HepG2 (cell line): ENCODE data around the gene MASP2. TPM values are rescaled to one million over a fixed set of nuclear protein-coding genes. Genes with fewer than 3 reads are reported as not detected.

ENCODE experiments used
- CC2D1A ChIP-seq: sonication (generic); formaldehyde crosslinking; IDR thresholded peaks from 2 replicates; pipeline ENCODE4 v1.8.1; 2023; ENCODE audit warnings: mild to moderate bottlenecking, missing genetic modification reagents
- ERF ChIP-seq: IDR thresholded peaks from 2 replicates; pipeline ENCODE4 v1.6.1; 2018; ENCODE audit warnings: missing biosample characterization, missing genetic modification reagents
- FOSL2 ChIP-seq: sonication (generic); formaldehyde crosslinking; IDR thresholded peaks from 2 replicates; pipeline ENCODE4 v1.4.0; 2020; ENCODE audit warnings: missing genetic modification reagents
- GATAD2A ChIP-seq: IDR thresholded peaks from 2 replicates; pipeline ENCODE4 v1.6.1; 2016
- GPN1 ChIP-seq: sonication (generic); formaldehyde crosslinking; IDR thresholded peaks from 2 replicates; pipeline ENCODE4 v1.5.1; 2020; ENCODE audit warnings: missing genetic modification reagents, borderline replicate concordance
- SAP130 ChIP-seq: IDR thresholded peaks from 2 replicates; pipeline ENCODE4 v1.6.1; 2016; ENCODE audit warnings: low read depth
- SMAD3 ChIP-seq: sonication (generic); formaldehyde crosslinking; IDR thresholded peaks from 2 replicates; pipeline ENCODE4 v1.4.0; 2020; ENCODE audit warnings: missing genetic modification reagents
- SMAD9 ChIP-seq: sonication (generic); formaldehyde crosslinking; IDR thresholded peaks from 2 replicates; pipeline ENCODE4 v1.5.1; 2020; ENCODE audit warnings: mild to moderate bottlenecking, missing genetic modification reagents
- XRCC5 ChIP-seq: fragments of 200-400 bp; formaldehyde crosslinking; optimal IDR thresholded peaks from 2 replicates; pipeline ENCODE3; 2017; ENCODE audit warnings: mild to moderate bottlenecking, low read length
- ZFY ChIP-seq: sonication (generic); formaldehyde crosslinking; IDR thresholded peaks from 2 replicates; pipeline ENCODE4 v1.4.0; 2020; ENCODE audit warnings: missing genetic modification reagents
- ZNF552 ChIP-seq: sonication (generic); formaldehyde crosslinking; IDR thresholded peaks from 2 replicates; pipeline ENCODE4 v1.9.0; 2022; ENCODE audit warnings: missing genetic modification reagents, mild to moderate bottlenecking, borderline replicate concordance
- ZSCAN25 ChIP-seq: sonication (generic); formaldehyde crosslinking; IDR thresholded peaks from 2 replicates; pipeline ENCODE4 v1.8.0; 2022; ENCODE audit warnings: mild to moderate bottlenecking, missing genetic modification reagents
- polyA plus RNA-seq, 8 experiments: library from polyadenylated mRNA; depleted of rRNA in 3 of 8; stranded (reverse) in 7 of 8; unstranded in 1 of 8; fragments of >200 nt; fragmentation: Illumina TruSeq in 4 of 8; extraction: Trizol in 4 of 8; gene quantifications; 2 replicates each; pipeline versions ENCODE4 v1.2.1 to v1.2.3, GENCODE V29; 2011 to 2016; ENCODE audit warnings: low read depth in 4 of 8, missing spikeins in 1 of 8, mixed read lengths in 1 of 8; ENCODE audit not compliant: insufficient read depth in 1 of 8
- total RNA-seq, 5 experiments: library from RNA; depleted of rRNA; stranded (reverse); fragments of >200 nt; fragmentation: Illumina TruSeq; extraction: Trizol; gene quantifications; 2 replicates each; pipeline ENCODE4 v1.2.3, GENCODE V29; 2016; ENCODE audit warnings: low read depth in 1 of 5
- TF ChIP-seq, protein P1 (sequence below): sonication (generic); formaldehyde crosslinking; IDR thresholded peaks from 2 replicates; pipeline ENCODE4 v1.4.0; 2020; ENCODE audit warnings: missing genetic modification reagents, mild to moderate bottlenecking, borderline replicate concordance
- TF ChIP-seq, protein P2 (sequence below): sonication (generic); formaldehyde crosslinking; conservative IDR thresholded peaks from 2 replicates; pipeline ENCODE4 v1.8.0; 2022; ENCODE audit warnings: mild to moderate bottlenecking, moderate library complexity, missing genetic modification reagents
- TF ChIP-seq, protein P3 (sequence below): sonication (generic); formaldehyde crosslinking; IDR thresholded peaks from 2 replicates; pipeline ENCODE4 v1.5.0; 2020; ENCODE audit warnings: mild to moderate bottlenecking, missing genetic modification reagents, moderate library complexity
- TF ChIP-seq, protein P4 (sequence below): sonication (generic); formaldehyde crosslinking; IDR thresholded peaks from 2 replicates; pipeline ENCODE4 v1.4.0; 2020; ENCODE audit warnings: missing genetic modification reagents, borderline replicate concordance
- TF ChIP-seq, protein P5 (sequence below): sonication (generic); formaldehyde crosslinking; IDR thresholded peaks from 2 replicates; pipeline ENCODE4 v1.4.0; 2020; ENCODE audit warnings: missing genetic modification reagents, borderline replicate concordance
- TF ChIP-seq, protein P6 (sequence below): sonication (generic); formaldehyde crosslinking; IDR thresholded peaks from 2 replicates; pipeline ENCODE4 v1.4.0; 2020; ENCODE audit warnings: missing genetic modification reagents

MASP2 gene
- total and polyA plus RNA-seq, 2 of the 13 experiments (the other 11 are each of a cell fraction or from before 2014, with no cell fraction given): 7.1 to 11.8 TPM

DNA sequence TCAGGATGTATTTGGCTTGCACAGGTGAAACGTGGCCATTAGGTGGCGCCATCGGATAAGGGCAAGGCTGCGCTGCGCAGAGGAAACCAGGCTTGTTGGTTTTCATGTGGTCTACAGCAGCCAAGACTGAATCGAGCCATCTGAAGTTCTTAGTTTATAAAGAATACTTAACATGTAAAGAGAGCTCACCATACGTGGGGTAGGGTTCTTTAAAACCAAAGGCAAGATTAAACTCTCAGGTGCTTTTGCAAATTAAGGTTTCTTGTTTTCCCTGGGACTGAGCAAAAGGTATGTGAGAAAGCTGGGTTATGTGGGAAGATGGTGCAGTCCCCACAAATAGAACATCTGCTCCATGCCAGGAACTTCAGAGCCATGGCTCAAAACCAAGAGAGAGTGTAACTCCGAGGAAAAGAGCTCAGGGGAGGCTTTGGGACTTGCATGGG, 9.3 kb downstream of the MASP2 start (continued):
- TF ChIP-seq, protein P1, sequence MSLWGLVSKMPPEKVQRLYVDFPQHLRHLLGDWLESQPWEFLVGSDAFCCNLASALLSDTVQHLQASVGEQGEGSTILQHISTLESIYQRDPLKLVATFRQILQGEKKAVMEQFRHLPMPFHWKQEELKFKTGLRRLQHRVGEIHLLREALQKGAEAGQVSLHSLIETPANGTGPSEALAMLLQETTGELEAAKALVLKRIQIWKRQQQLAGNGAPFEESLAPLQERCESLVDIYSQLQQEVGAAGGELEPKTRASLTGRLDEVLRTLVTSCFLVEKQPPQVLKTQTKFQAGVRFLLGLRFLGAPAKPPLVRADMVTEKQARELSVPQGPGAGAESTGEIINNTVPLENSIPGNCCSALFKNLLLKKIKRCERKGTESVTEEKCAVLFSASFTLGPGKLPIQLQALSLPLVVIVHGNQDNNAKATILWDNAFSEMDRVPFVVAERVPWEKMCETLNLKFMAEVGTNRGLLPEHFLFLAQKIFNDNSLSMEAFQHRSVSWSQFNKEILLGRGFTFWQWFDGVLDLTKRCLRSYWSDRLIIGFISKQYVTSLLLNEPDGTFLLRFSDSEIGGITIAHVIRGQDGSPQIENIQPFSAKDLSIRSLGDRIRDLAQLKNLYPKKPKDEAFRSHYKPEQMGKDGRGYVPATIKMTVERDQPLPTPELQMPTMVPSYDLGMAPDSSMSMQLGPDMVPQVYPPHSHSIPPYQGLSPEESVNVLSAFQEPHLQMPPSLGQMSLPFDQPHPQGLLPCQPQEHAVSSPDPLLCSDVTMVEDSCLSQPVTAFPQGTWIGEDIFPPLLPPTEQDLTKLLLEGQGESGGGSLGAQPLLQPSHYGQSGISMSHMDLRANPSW (CRISPR knock-in tag): no peak
- TF ChIP-seq ZSCAN25 (CRISPR knock-in tag) (no peak), CC2D1A (CRISPR knock-in tag) (no peak), SAP130 (peak; percentile 47; the same call in 1 of the 2 replicates), ZFY (CRISPR knock-in tag) (peak; percentile 6; the same call in 1 of the 2 replicates), XRCC5 (peak; percentile 79), GATAD2A (CRISPR knock-in tag) (peak; percentile 44; the same call in 1 of the 2 replicates), SMAD3 (peak; percentile 66; the same call in 1 of the 2 replicates), FOSL2 (CRISPR knock-in tag) (peak; percentile 24; the same call in 1 of the 2 replicates), GPN1 (CRISPR knock-in tag) (no peak), SMAD9 (CRISPR knock-in tag) (no peak), ERF (CRISPR knock-in tag) (0 out of 2 replicates have a peak, but pooled peaks have one; percentile 26), ZNF552 (CRISPR knock-in tag) (no peak)
- TF ChIP-seq, protein P2, sequence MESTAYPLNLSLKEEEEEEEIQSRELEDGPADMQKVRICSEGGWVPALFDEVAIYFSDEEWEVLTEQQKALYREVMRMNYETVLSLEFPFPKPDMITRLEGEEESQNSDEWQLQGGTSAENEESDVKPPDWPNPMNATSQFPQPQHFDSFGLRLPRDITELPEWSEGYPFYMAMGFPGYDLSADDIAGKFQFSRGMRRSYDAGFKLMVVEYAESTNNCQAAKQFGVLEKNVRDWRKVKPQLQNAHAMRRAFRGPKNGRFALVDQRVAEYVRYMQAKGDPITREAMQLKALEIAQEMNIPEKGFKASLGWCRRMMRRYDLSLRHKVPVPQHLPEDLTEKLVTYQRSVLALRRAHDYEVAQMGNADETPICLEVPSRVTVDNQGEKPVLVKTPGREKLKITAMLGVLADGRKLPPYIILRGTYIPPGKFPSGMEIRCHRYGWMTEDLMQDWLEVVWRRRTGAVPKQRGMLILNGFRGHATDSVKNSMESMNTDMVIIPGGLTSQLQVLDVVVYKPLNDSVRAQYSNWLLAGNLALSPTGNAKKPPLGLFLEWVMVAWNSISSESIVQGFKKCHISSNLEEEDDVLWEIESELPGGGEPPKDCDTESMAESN: no peak
- TF ChIP-seq, protein P3, sequence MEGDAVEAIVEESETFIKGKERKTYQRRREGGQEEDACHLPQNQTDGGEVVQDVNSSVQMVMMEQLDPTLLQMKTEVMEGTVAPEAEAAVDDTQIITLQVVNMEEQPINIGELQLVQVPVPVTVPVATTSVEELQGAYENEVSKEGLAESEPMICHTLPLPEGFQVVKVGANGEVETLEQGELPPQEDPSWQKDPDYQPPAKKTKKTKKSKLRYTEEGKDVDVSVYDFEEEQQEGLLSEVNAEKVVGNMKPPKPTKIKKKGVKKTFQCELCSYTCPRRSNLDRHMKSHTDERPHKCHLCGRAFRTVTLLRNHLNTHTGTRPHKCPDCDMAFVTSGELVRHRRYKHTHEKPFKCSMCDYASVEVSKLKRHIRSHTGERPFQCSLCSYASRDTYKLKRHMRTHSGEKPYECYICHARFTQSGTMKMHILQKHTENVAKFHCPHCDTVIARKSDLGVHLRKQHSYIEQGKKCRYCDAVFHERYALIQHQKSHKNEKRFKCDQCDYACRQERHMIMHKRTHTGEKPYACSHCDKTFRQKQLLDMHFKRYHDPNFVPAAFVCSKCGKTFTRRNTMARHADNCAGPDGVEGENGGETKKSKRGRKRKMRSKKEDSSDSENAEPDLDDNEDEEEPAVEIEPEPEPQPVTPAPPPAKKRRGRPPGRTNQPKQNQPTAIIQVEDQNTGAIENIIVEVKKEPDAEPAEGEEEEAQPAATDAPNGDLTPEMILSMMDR: peak; percentile 96
- TF ChIP-seq, protein P4, sequence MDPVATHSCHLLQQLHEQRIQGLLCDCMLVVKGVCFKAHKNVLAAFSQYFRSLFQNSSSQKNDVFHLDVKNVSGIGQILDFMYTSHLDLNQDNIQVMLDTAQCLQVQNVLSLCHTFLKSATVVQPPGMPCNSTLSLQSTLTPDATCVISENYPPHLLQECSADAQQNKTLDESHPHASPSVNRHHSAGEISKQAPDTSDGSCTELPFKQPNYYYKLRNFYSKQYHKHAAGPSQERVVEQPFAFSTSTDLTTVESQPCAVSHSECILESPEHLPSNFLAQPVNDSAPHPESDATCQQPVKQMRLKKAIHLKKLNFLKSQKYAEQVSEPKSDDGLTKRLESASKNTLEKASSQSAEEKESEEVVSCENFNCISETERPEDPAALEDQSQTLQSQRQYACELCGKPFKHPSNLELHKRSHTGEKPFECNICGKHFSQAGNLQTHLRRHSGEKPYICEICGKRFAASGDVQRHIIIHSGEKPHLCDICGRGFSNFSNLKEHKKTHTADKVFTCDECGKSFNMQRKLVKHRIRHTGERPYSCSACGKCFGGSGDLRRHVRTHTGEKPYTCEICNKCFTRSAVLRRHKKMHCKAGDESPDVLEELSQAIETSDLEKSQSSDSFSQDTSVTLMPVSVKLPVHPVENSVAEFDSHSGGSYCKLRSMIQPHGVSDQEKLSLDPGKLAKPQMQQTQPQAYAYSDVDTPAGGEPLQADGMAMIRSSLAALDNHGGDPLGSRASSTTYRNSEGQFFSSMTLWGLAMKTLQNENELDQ (CRISPR knock-in tag): peak; percentile 56; the same call in 1 of the 2 replicates
- TF ChIP-seq, protein P5, sequence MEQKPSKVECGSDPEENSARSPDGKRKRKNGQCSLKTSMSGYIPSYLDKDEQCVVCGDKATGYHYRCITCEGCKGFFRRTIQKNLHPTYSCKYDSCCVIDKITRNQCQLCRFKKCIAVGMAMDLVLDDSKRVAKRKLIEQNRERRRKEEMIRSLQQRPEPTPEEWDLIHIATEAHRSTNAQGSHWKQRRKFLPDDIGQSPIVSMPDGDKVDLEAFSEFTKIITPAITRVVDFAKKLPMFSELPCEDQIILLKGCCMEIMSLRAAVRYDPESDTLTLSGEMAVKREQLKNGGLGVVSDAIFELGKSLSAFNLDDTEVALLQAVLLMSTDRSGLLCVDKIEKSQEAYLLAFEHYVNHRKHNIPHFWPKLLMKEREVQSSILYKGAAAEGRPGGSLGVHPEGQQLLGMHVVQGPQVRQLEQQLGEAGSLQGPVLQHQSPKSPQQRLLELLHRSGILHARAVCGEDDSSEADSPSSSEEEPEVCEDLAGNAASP (CRISPR knock-in tag): 0 out of 2 replicates have a peak, but pooled peaks have one; percentile 27
- TF ChIP-seq, protein P6, sequence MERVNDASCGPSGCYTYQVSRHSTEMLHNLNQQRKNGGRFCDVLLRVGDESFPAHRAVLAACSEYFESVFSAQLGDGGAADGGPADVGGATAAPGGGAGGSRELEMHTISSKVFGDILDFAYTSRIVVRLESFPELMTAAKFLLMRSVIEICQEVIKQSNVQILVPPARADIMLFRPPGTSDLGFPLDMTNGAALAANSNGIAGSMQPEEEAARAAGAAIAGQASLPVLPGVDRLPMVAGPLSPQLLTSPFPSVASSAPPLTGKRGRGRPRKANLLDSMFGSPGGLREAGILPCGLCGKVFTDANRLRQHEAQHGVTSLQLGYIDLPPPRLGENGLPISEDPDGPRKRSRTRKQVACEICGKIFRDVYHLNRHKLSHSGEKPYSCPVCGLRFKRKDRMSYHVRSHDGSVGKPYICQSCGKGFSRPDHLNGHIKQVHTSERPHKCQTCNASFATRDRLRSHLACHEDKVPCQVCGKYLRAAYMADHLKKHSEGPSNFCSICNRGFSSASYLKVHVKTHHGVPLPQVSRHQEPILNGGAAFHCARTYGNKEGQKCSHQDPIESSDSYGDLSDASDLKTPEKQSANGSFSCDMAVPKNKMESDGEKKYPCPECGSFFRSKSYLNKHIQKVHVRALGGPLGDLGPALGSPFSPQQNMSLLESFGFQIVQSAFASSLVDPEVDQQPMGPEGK (CRISPR knock-in tag): no peak
